ENCODE results near the gene RPL9.
"Not testable (repeated sequence)": the region's sequence is repeated elsewhere in the genome, so short reads cannot be mapped to it uniquely, and the experiment has no call there.

The RPL9 gene

DNA sequence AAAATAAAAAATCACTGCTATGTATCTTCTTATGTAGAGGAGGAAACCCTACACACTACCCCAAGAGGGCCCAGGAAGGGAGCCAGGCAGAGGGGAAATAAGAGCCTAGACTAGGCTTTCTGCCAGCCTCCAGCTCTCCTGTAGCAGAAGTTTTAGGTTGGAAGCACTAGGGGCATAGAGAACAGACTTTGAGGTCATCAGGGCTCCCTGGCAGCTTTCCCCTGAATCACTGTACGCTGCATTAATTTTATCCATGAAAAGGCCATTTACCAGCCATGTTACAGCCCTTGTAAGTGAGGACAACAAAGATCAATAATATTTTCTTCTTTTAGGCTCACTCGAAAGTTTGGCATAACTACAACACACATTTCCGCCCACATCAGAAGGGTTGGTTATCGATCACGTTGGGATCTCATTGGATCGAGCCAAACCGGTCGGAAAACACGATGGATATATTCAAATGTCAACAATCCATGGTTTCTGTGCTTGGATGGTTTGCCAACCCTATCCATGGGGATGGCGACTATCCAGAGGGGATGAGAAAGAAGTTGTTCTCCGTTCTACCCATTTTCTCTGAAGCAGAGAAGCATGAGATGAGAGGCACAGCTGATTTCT is 24.7 kb downstream of the RPL9 start:
- Histone ChIP-seq H3K27me3 (ENCODE audit: control insufficient read depth, insufficient read depth, low read length) (no peaks in the 10 kb centered on the region), H3K9me3 (ENCODE audit: control insufficient read depth, low read length) (no peaks in the 10 kb centered on the region), H3K36me3 (ENCODE audit: control insufficient read depth, insufficient read depth, low read length) (no peaks in the 10 kb centered on the region), H3K4me2 (ENCODE audit: low read length) (no peak overlapping the region), H3K9ac (no peak overlapping the region), H3K27ac (no peak overlapping the region), H3K4me3 (ENCODE audit: low read depth, low read length) (no peak overlapping the region), H3K4me1 (peaks cover 2% of the 10 kb centered on the region), H2AFZ (no peak overlapping the region), H3K79me2 (no peaks in the 10 kb centered on the region)
- TF ChIP-seq, protein P1, sequence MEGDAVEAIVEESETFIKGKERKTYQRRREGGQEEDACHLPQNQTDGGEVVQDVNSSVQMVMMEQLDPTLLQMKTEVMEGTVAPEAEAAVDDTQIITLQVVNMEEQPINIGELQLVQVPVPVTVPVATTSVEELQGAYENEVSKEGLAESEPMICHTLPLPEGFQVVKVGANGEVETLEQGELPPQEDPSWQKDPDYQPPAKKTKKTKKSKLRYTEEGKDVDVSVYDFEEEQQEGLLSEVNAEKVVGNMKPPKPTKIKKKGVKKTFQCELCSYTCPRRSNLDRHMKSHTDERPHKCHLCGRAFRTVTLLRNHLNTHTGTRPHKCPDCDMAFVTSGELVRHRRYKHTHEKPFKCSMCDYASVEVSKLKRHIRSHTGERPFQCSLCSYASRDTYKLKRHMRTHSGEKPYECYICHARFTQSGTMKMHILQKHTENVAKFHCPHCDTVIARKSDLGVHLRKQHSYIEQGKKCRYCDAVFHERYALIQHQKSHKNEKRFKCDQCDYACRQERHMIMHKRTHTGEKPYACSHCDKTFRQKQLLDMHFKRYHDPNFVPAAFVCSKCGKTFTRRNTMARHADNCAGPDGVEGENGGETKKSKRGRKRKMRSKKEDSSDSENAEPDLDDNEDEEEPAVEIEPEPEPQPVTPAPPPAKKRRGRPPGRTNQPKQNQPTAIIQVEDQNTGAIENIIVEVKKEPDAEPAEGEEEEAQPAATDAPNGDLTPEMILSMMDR (IDR thresholded peaks at IDR 0.05): no peak

DNA sequence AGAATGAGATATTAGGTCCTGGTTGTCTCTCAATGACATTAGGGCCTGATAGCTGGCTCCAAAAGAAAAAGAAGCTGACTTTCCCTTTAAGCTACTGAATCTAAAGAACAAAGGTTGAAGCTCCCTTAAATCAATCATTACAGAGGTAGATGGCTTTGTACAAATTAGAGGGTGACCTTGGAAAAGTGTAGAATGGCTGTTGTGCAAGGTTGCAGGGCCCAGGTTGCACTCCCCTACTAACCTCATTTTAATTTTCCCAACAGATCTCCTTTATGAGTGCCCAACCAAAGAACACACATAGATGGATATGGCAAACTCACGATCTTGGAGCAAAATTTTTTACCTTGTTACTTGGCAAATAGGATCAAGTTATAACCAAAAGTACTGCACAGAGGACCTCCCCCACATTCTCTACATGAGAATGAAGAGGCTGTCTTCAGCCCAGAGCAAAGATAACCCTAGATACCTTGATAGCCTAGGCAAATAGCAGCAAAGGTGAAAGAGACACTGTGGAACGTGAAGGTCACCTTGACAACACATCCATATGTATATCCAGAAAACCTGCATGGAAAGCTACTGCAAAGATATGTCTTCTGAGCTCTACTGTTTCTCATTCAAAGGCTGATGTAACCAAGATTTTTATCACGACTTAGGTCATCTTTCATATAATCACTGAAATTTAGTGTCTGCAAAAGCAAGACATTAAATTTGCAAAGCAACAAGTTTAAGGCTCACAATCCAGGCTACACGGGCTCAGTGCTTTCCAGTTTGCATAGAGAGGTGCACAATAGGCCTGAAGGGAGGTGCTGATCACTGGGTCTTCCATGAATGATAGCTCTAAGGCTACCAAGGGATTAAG is 29.0 kb downstream of the RPL9 start:
- TF ChIP-seq, protein P1 (IDR thresholded peaks at IDR 0.05): no peak
- H3K4me1 ChIP-seq: peaks cover 2% of the 10 kb centered on the region

GRCh38 chr4:39427520-39428114 is 31.1 kb downstream of the RPL9 start:
- TF ChIP-seq, protein P1 (IDR thresholded peaks at IDR 0.05): no peak
- Histone ChIP-seq H3K27ac (no peak overlapping the region), H3K79me2 (no peaks in the 10 kb centered on the region), H2AFZ (peak overlapping the region; percentile 53), H3K4me2 (ENCODE audit: low read length) (peak overlapping the region; percentile 58), H3K9me3 (ENCODE audit: control insufficient read depth, low read length) (no peaks in the 10 kb centered on the region), H3K4me3 (ENCODE audit: low read depth, low read length) (no peak overlapping the region), H3K4me1 (peaks cover 2% of the 10 kb centered on the region), H3K27me3 (ENCODE audit: control insufficient read depth, insufficient read depth, low read length) (no peaks in the 10 kb centered on the region), H3K36me3 (ENCODE audit: control insufficient read depth, insufficient read depth, low read length) (no peaks in the 10 kb centered on the region), H3K9ac (no peak overlapping the region)

More for the DNA sequence above, 29.0 kb downstream of the RPL9 start:
- no peak overlapping the region for H3K27ac ChIP-seq
- H3K4me2 ChIP-seq (ENCODE audit: low read length): no peak overlapping the region
- H3K4me3 ChIP-seq (ENCODE audit: low read depth, low read length): no peak overlapping the region
- no peaks in the 10 kb centered on the region for H3K9me3 ChIP-seq (ENCODE audit: control insufficient read depth, low read length)
- peak overlapping the region; percentile 28 for H2AFZ ChIP-seq
- no peaks in the 10 kb centered on the region for H3K79me2 ChIP-seq
- H3K36me3 ChIP-seq (ENCODE audit: control insufficient read depth, insufficient read depth, low read length): no peaks in the 10 kb centered on the region
- H3K27me3 ChIP-seq (ENCODE audit: control insufficient read depth, insufficient read depth, low read length): no peaks in the 10 kb centered on the region
- H3K9ac ChIP-seq: no peak overlapping the region

DNA sequence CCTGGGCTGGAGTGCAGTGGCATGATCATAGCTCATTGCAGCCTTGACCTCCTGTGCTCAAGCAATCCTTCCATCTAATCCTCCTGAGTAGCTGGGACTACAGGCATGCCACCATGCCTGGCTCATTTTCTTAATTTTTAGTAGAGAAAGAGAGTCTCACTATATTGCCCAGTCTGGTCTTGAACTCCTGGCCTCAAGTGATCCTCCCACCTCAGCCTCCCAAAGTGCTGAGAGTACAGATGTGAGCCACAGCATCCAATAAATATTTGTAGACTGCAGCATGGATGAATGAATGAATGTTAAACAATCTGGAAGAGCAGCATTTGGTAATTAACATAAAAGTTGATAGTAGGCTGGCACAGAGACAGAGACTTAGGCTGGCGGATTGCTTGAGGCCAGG is 32.0 kb downstream of the RPL9 start:
- Histone ChIP-seq H2AFZ (no peak overlapping the region), H3K79me2 (no peaks in the 10 kb centered on the region), H3K27ac (no peak overlapping the region), H3K27me3 (ENCODE audit: control insufficient read depth, insufficient read depth, low read length) (no peaks in the 10 kb centered on the region), H3K36me3 (ENCODE audit: control insufficient read depth, insufficient read depth, low read length) (no peaks in the 10 kb centered on the region), H3K4me3 (ENCODE audit: low read depth, low read length) (no peak overlapping the region), H3K9ac (no peak overlapping the region), H3K4me1 (peaks cover 2% of the 10 kb centered on the region), H3K9me3 (ENCODE audit: control insufficient read depth, low read length) (no peaks in the 10 kb centered on the region), H3K4me2 (ENCODE audit: low read length) (no peak overlapping the region)
- TF ChIP-seq, protein P1 (IDR thresholded peaks at IDR 0.05): no peak

DNA sequence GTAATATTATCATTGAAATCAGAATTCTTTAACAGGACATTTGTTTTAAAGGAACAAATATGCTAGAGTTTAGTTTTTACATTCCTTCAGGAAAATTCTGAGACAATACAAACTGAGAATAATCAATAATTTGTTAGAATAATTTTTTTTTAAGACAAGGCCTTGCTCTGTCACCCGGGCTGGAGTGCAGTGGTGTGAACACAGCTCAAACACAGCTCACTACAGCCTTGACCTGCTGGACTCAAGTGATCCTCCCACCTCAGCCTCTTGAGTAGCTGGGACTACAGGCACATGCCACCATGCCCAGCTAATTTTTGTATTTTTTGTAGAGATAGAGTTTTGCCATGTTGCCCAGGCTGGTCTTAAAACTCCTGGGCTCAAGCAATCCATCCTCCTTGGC is 33.4 kb downstream of the RPL9 start:
- H3K27me3 ChIP-seq (ENCODE audit: control insufficient read depth, insufficient read depth, low read length); H3K36me3 ChIP-seq (ENCODE audit: control insufficient read depth, insufficient read depth, low read length); H3K4me2 ChIP-seq (ENCODE audit: low read length); H3K27ac ChIP-seq; H3K79me2 ChIP-seq; H3K4me3 ChIP-seq (ENCODE audit: low read depth, low read length); H3K9me3 ChIP-seq (ENCODE audit: control insufficient read depth, low read length); H2AFZ ChIP-seq; H3K9ac ChIP-seq; H3K4me1 ChIP-seq: not testable (repeated sequence)

All from parathyroid adenoma (tissue), 2 donors.